DOHH2 (cell line): ENCODE data around the gene DLL1.

Experiments used
- H3F3A ChIP-seq: fragments of 200-600 bp; sonication (generic), shearing (Covaris generic); 2 replicates; pipeline ENCODE4 v1.6.0; 2016; ENCODE audit warnings: antibody characterized with exemption, mild to moderate bottlenecking; ENCODE audit not compliant: control insufficient read depth, insufficient read depth
- H3K27ac ChIP-seq: fragments of 200-600 bp; sonication (generic); 2 replicates; pipeline ENCODE4 v1.5.1; 2014; ENCODE audit warnings: low read depth, mild to moderate bottlenecking, low read length, moderate library complexity
- H3K27me3 ChIP-seq: fragments of 200-600 bp; sonication (generic); 2 replicates; pipeline ENCODE4 v1.6.1; 2014; ENCODE audit warnings: mild to moderate bottlenecking, low read length, mixed read lengths; ENCODE audit not compliant: control insufficient read depth
- H3K36me3 ChIP-seq: fragments of 200-600 bp; sonication (generic); 2 replicates; pipeline ENCODE4 v1.6.1; 2014; ENCODE audit warnings: mild to moderate bottlenecking, low read length, moderate library complexity, mixed read lengths; ENCODE audit not compliant: control insufficient read depth
- H3K4me1 ChIP-seq: fragments of 200-600 bp; sonication (generic); 2 replicates; pipeline ENCODE4 v1.6.1; 2014; ENCODE audit warnings: mild to moderate bottlenecking, low read length, mixed read lengths; ENCODE audit not compliant: control insufficient read depth
- H3K4me2 ChIP-seq: fragments of 200-600 bp; sonication (generic); 2 replicates; pipeline ENCODE4 v1.6.0; 2014; ENCODE audit warnings: mild to moderate bottlenecking, low read length, moderate library complexity
- H3K4me3 ChIP-seq: fragments of 200-600 bp; sonication (generic); 2 replicates; pipeline ENCODE4 v1.5.1; 2014; ENCODE audit warnings: mild to moderate bottlenecking, low read length, mixed read lengths
- H3K79me2 ChIP-seq: fragments of 200-600 bp; sonication (generic); 2 replicates; pipeline ENCODE4 v1.6.1; 2014; ENCODE audit warnings: mild to moderate bottlenecking, low read length, mixed read lengths; ENCODE audit not compliant: control insufficient read depth
- H3K9me2 ChIP-seq: fragments of 200-600 bp; sonication (generic); replicated peaks from 2 replicates; pipeline ENCODE4 v1.6.1; 2014; ENCODE audit warnings: mild to moderate bottlenecking, low read length, mixed read lengths; ENCODE audit not compliant: control insufficient read depth
- H3K9me3 ChIP-seq: fragments of 200-600 bp; sonication (generic); 2 replicates; pipeline ENCODE4 v1.6.1; 2014; ENCODE audit warnings: antibody characterized with exemption, low read length, mixed read lengths; ENCODE audit not compliant: control insufficient read depth, insufficient read depth
- H4K20me1 ChIP-seq: fragments of 200-600 bp; sonication (generic); 2 replicates; pipeline ENCODE4 v1.6.0; 2014; ENCODE audit warnings: low read depth, mild to moderate bottlenecking, antibody characterized with exemption, low read length, moderate library complexity; ENCODE audit not compliant: control insufficient read depth, insufficient read depth
- CTCF ChIP-seq: fragments of 200-600 bp; sonication (generic); IDR thresholded peaks from one replicate; pipeline ENCODE4 v1.5.1; 2014; ENCODE audit warnings: antibody characterized with exemption, mild to moderate bottlenecking, low read depth, low read length; ENCODE audit not compliant: poor library complexity, severe bottlenecking
- EZH2phosphoT487 ChIP-seq: fragments of 200-600 bp; sonication (generic); IDR thresholded peaks from 2 replicates; pipeline ENCODE4 v1.6.1; 2017; ENCODE audit warnings: borderline replicate concordance, mild to moderate bottlenecking, antibody characterized with exemption, low read length, moderate library complexity, mixed read lengths

The DLL1 gene

GRCh38 chr6:170273681-170274080 lies 17.2 kb downstream of the DLL1 start:
- no peaks in the 10 kb centered on the region for H3F3A ChIP-seq
- H3K4me1 ChIP-seq, result 0 out of 2 replicates have a peak, but pooled peaks cover 3% of the 10 kb centered on the region
- H3K27ac ChIP-seq, result no peak overlapping the region
- no peak overlapping the region for H3K4me3 ChIP-seq
- TF ChIP-seq CTCF (no peak), EZH2phosphoT487 (no peak)
- H3K4me2 ChIP-seq, result no peak overlapping the region
- no peaks in the 10 kb centered on the region for H3K9me2 ChIP-seq
- no peaks in the 10 kb centered on the region for H3K36me3 ChIP-seq
- H3K79me2 ChIP-seq, result no peaks in the 10 kb centered on the region
- no peaks in the 10 kb centered on the region for H3K9me3 ChIP-seq
- no peaks in the 10 kb centered on the region for H3K27me3 ChIP-seq
- no peaks in the 10 kb centered on the region for H4K20me1 ChIP-seq

DNA sequence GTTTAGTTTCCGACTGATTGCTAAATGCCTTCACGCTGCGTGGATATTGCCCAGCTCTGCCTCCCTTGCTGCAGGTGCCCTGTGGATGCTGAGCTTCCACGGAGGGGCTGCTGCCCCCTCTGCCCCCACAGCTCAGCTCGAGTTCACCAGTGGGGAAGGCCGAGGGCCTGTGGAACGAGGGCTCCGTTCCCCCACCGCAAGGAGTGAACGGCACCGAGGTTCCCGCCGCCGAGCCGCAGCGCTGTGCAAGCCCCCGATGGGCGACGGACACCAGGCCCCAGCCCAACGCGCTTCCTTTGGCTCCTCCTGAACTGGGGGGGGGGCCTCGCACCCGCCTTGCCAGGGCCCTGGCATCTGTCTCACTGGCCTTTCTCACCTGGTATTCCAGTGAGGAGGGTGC lies 17.7 kb downstream of the DLL1 start:
- H3K27ac ChIP-seq, result no peak overlapping the region
- H3K9me2 ChIP-seq, result no peaks in the 10 kb centered on the region
- no peaks in the 10 kb centered on the region for H3K79me2 ChIP-seq
- H3K4me2 ChIP-seq, result no peak overlapping the region
- no peak for TF ChIP-seq EZH2phosphoT487
- no peak for TF ChIP-seq CTCF
- no peaks in the 10 kb centered on the region for H4K20me1 ChIP-seq
- H3F3A ChIP-seq, result no peaks in the 10 kb centered on the region
- no peaks in the 10 kb centered on the region for H3K9me3 ChIP-seq
- no peaks in the 10 kb centered on the region for H3K27me3 ChIP-seq
- no peak overlapping the region for H3K4me3 ChIP-seq
- 0 out of 2 replicates have a peak, but pooled peaks cover under 1% of the 10 kb centered on the region for H3K4me1 ChIP-seq
- H3K36me3 ChIP-seq, result no peaks in the 10 kb centered on the region

GRCh38 chr6:170272341-170273065 lies 18.4 kb downstream of the DLL1 start:
- TF ChIP-seq CTCF, result no peak
- no peak for TF ChIP-seq EZH2phosphoT487
- no peak overlapping the region for H3K4me3 ChIP-seq
- H3K27me3 ChIP-seq, result no peaks in the 10 kb centered on the region
- no peaks in the 10 kb centered on the region for H3K4me1 ChIP-seq
- H3F3A ChIP-seq, result no peaks in the 10 kb centered on the region
- H3K4me2 ChIP-seq, result 0 out of 2 replicates have a peak overlapping the region, but pooled peaks have one; percentile 1
- no peaks in the 10 kb centered on the region for H3K36me3 ChIP-seq
- no peaks in the 10 kb centered on the region for H4K20me1 ChIP-seq
- no peaks in the 10 kb centered on the region for H3K79me2 ChIP-seq
- no peaks in the 10 kb centered on the region for H3K9me3 ChIP-seq
- no peaks in the 10 kb centered on the region for H3K9me2 ChIP-seq
- no peak overlapping the region for H3K27ac ChIP-seq
